ENCODE measurements around the gene CCDC102A.
"Not testable (repeated sequence)": the region's sequence is repeated elsewhere in the genome, so short reads cannot be mapped to it uniquely, and the experiment has no call there.

Gene CCDC102A

GRCh38 chr16:57574086-57574485 lies 37.7 kb upstream of the CCDC102A start:
- H3K4me1 ChIP-seq (ENCODE audit: control insufficient read depth, insufficient read depth, low read length), result no peaks in the 10 kb centered on the region
- H3K36me3 ChIP-seq (ENCODE audit: control insufficient read depth in 2 of 2, insufficient read depth in 2 of 2, low read length in 2 of 2), result no peaks in the 10 kb centered on the region
- H3K27me3 ChIP-seq (ENCODE audit: control insufficient read depth in 1 of 2, insufficient read depth in 2 of 2, low read length in 2 of 2), result peaks cover 11 to 20% of the 10 kb centered on the region in 2 donors
- no peak overlapping the region for H3K4me3 ChIP-seq (ENCODE audit: low read length in 2 of 2)
- H3K27ac ChIP-seq (ENCODE audit: low read length), result no peak overlapping the region
- H3K9ac ChIP-seq (ENCODE audit: low read length in 2 of 2), result no peak overlapping the region
- H3K9me3 ChIP-seq (ENCODE audit: control insufficient read depth in 2 of 2, low read length in 2 of 2), result no peaks in the 10 kb centered on the region

GRCh38 chr16:57572978-57573728 lies 36.8 kb upstream of the CCDC102A start:
- H3K4me1 ChIP-seq (ENCODE audit: control insufficient read depth, insufficient read depth, low read length), result no peaks in the 10 kb centered on the region
- H3K27me3 ChIP-seq (ENCODE audit: control insufficient read depth in 1 of 2, insufficient read depth in 2 of 2, low read length in 2 of 2), result peaks cover 7 to 14% of the 10 kb centered on the region in 2 donors
- no peaks in the 10 kb centered on the region for H3K9me3 ChIP-seq (ENCODE audit: control insufficient read depth in 2 of 2, low read length in 2 of 2)
- H3K4me3 ChIP-seq (ENCODE audit: low read length in 2 of 2), result no peak overlapping the region
- H3K27ac ChIP-seq (ENCODE audit: low read length), result no peak overlapping the region
- no peaks in the 10 kb centered on the region for H3K36me3 ChIP-seq (ENCODE audit: control insufficient read depth in 2 of 2, insufficient read depth in 2 of 2, low read length in 2 of 2)
- no peak overlapping the region for H3K9ac ChIP-seq (ENCODE audit: low read length in 2 of 2)

- Histone ChIP-seq H3K36me3 (ENCODE audit: control insufficient read depth in 2 of 2, insufficient read depth in 2 of 2, low read length in 2 of 2) (no peaks in the 10 kb centered on the region), H3K9ac (ENCODE audit: low read length in 2 of 2) (no peak overlapping the region), H3K4me3 (ENCODE audit: low read length in 2 of 2) (no peak overlapping the region), H3K27me3 (ENCODE audit: control insufficient read depth in 1 of 2, insufficient read depth in 2 of 2, low read length in 2 of 2) (peaks cover 0 to 5% of the 10 kb centered on the region in 2 donors), H3K9me3 (ENCODE audit: control insufficient read depth in 2 of 2, low read length in 2 of 2) (no peaks in the 10 kb centered on the region), H3K27ac (ENCODE audit: low read length) (no peak overlapping the region), H3K4me1 (ENCODE audit: control insufficient read depth, insufficient read depth, low read length) (no peaks in the 10 kb centered on the region)
Measured at GRCh38 chr16:57571098-57571497, 34.7 kb upstream of the CCDC102A start.

GRCh38 chr16:57570301-57571070 lies 34.1 kb upstream of the CCDC102A start:
- no peak overlapping the region for H3K4me3 ChIP-seq (ENCODE audit: low read length in 2 of 2)
- no peaks in the 10 kb centered on the region for H3K4me1 ChIP-seq (ENCODE audit: control insufficient read depth, insufficient read depth, low read length)
- H3K9me3 ChIP-seq (ENCODE audit: control insufficient read depth in 2 of 2, low read length in 2 of 2), result no peaks in the 10 kb centered on the region
- no peak overlapping the region for H3K9ac ChIP-seq (ENCODE audit: low read length in 2 of 2)
- H3K27me3 ChIP-seq (ENCODE audit: control insufficient read depth in 1 of 2, insufficient read depth in 2 of 2, low read length in 2 of 2), result peaks cover 0 to 5% of the 10 kb centered on the region in 2 donors
- no peak overlapping the region for H3K27ac ChIP-seq (ENCODE audit: low read length)
- no peaks in the 10 kb centered on the region for H3K36me3 ChIP-seq (ENCODE audit: control insufficient read depth in 2 of 2, insufficient read depth in 2 of 2, low read length in 2 of 2)

GRCh38 chr16:57569306-57569946 lies 33.1 kb upstream of the CCDC102A start:
- H3K9ac ChIP-seq (ENCODE audit: low read length in 2 of 2), result no peak overlapping the region
- peaks cover 0 to 3% of the 10 kb centered on the region in 2 donors for H3K27me3 ChIP-seq (ENCODE audit: control insufficient read depth in 1 of 2, insufficient read depth in 2 of 2, low read length in 2 of 2)
- H3K27ac ChIP-seq (ENCODE audit: low read length), result no peak overlapping the region
- no peaks in the 10 kb centered on the region for H3K9me3 ChIP-seq (ENCODE audit: control insufficient read depth in 2 of 2, low read length in 2 of 2)
- no peaks in the 10 kb centered on the region for H3K36me3 ChIP-seq (ENCODE audit: control insufficient read depth in 2 of 2, insufficient read depth in 2 of 2, low read length in 2 of 2)
- H3K4me1 ChIP-seq (ENCODE audit: control insufficient read depth, insufficient read depth, low read length), result no peaks in the 10 kb centered on the region
- H3K4me3 ChIP-seq (ENCODE audit: low read length in 2 of 2), result no peak overlapping the region

GRCh38 chr16:57568772-57569171 lies 32.4 kb upstream of the CCDC102A start:
- not testable (repeated sequence) for H3K9me3 ChIP-seq (ENCODE audit: control insufficient read depth in 2 of 2, low read length in 2 of 2); H3K27me3 ChIP-seq (ENCODE audit: control insufficient read depth in 1 of 2, insufficient read depth in 2 of 2, low read length in 2 of 2); H3K4me3 ChIP-seq (ENCODE audit: low read length in 2 of 2); H3K4me1 ChIP-seq (ENCODE audit: control insufficient read depth, insufficient read depth, low read length); H3K36me3 ChIP-seq (ENCODE audit: control insufficient read depth in 2 of 2, insufficient read depth in 2 of 2, low read length in 2 of 2); H3K9ac ChIP-seq (ENCODE audit: low read length in 2 of 2); H3K27ac ChIP-seq (ENCODE audit: low read length)

- Histone ChIP-seq H3K36me3 (ENCODE audit: control insufficient read depth in 2 of 2, insufficient read depth in 2 of 2, low read length in 2 of 2) (no peaks in the 10 kb centered on the region), H3K9me3 (ENCODE audit: control insufficient read depth in 2 of 2, low read length in 2 of 2) (no peaks in the 10 kb centered on the region), H3K4me3 (ENCODE audit: low read length in 2 of 2) (no peak overlapping the region), H3K9ac (ENCODE audit: low read length in 2 of 2) (no peak overlapping the region), H3K27me3 (ENCODE audit: control insufficient read depth in 1 of 2, insufficient read depth in 2 of 2, low read length in 2 of 2) (peaks cover under 1 to 3% of the 10 kb centered on the region in 2 donors), H3K27ac (ENCODE audit: low read length) (no peak overlapping the region), H3K4me1 (ENCODE audit: control insufficient read depth, insufficient read depth, low read length) (no peaks in the 10 kb centered on the region)
Measured at GRCh38 chr16:57568173-57568678, 31.9 kb upstream of the CCDC102A start.

- Histone ChIP-seq H3K4me1 (ENCODE audit: control insufficient read depth, insufficient read depth, low read length) (no peaks in the 10 kb centered on the region), H3K9me3 (ENCODE audit: control insufficient read depth in 2 of 2, low read length in 2 of 2) (no peaks in the 10 kb centered on the region), H3K27me3 (ENCODE audit: control insufficient read depth in 1 of 2, insufficient read depth in 2 of 2, low read length in 2 of 2) (peaks cover 6% of the 10 kb centered on the region in 2 donors), H3K9ac (ENCODE audit: low read length in 2 of 2) (no peak overlapping the region), H3K4me3 (ENCODE audit: low read length in 2 of 2) (no peak overlapping the region), H3K27ac (ENCODE audit: low read length) (no peak overlapping the region), H3K36me3 (ENCODE audit: control insufficient read depth in 2 of 2, insufficient read depth in 2 of 2, low read length in 2 of 2) (no peaks in the 10 kb centered on the region)
Measured at GRCh38 chr16:57567691-57568090, 31.3 kb upstream of the CCDC102A start.

GRCh38 chr16:57566436-57566835 lies 30.1 kb upstream of the CCDC102A start:
- Histone ChIP-seq H3K9me3 (ENCODE audit: control insufficient read depth in 2 of 2, low read length in 2 of 2) (peaks cover 0 to 4% of the 10 kb centered on the region in 2 donors), H3K4me3 (ENCODE audit: low read length in 2 of 2) (no peak overlapping the region), H3K27me3 (ENCODE audit: control insufficient read depth in 1 of 2, insufficient read depth in 2 of 2, low read length in 2 of 2) (peaks cover 6 to 10% of the 10 kb centered on the region in 2 donors), H3K36me3 (ENCODE audit: control insufficient read depth in 2 of 2, insufficient read depth in 2 of 2, low read length in 2 of 2) (no peaks in the 10 kb centered on the region), H3K27ac (ENCODE audit: low read length) (no peak overlapping the region), H3K9ac (ENCODE audit: low read length in 2 of 2) (no peak overlapping the region), H3K4me1 (ENCODE audit: control insufficient read depth, insufficient read depth, low read length) (no peaks in the 10 kb centered on the region)

- Histone ChIP-seq H3K9me3 (ENCODE audit: control insufficient read depth in 2 of 2, low read length in 2 of 2) (peaks cover 0 to 8% of the 10 kb centered on the region in 2 donors), H3K27me3 (ENCODE audit: control insufficient read depth in 1 of 2, insufficient read depth in 2 of 2, low read length in 2 of 2) (peaks cover 6 to 10% of the 10 kb centered on the region in 2 donors), H3K4me1 (ENCODE audit: control insufficient read depth, insufficient read depth, low read length) (no peaks in the 10 kb centered on the region), H3K9ac (ENCODE audit: low read length in 2 of 2) (no peak overlapping the region), H3K4me3 (ENCODE audit: low read length in 2 of 2) (no peak overlapping the region), H3K27ac (ENCODE audit: low read length) (no peak overlapping the region), H3K36me3 (ENCODE audit: control insufficient read depth in 2 of 2, insufficient read depth in 2 of 2, low read length in 2 of 2) (no peaks in the 10 kb centered on the region)
Measured at GRCh38 chr16:57565461-57565860, 29.1 kb upstream of the CCDC102A start.

Data from stomach smooth muscle (tissue), 2 donors.